KMS-11 (cell line): ENCODE results near the gene SIPA1.

ENCODE experiments used
- H2AFZ ChIP-seq: fragments of 200-600 bp; sonication (generic); 2 replicates; pipeline ENCODE4 v1.6.1; 2016; ENCODE audit warnings: antibody characterized with exemption, mixed run types, low read depth
- H3K27ac ChIP-seq: fragments of 200-600 bp; sonication (generic); 2 replicates; pipeline ENCODE4 v1.6.1; 2016; ENCODE audit warnings: mild to moderate bottlenecking, mixed run types
- H3K27me3 ChIP-seq: fragments of 200-600 bp; sonication (generic); 2 replicates; pipeline ENCODE4 v1.6.1; 2017; ENCODE audit warnings: mild to moderate bottlenecking, low read depth, mixed run types, moderate library complexity; ENCODE audit not compliant: insufficient read depth
- H3K36me3 ChIP-seq: fragments of 200-600 bp; sonication (generic); 2 replicates; pipeline ENCODE4 v1.6.1; 2017; ENCODE audit warnings: mild to moderate bottlenecking, mixed run types; ENCODE audit not compliant: insufficient read depth
- H3K4me1 ChIP-seq: fragments of 200-600 bp; sonication (generic); 2 replicates; pipeline ENCODE4 v1.6.1; 2016; ENCODE audit warnings: mild to moderate bottlenecking, low read depth, mixed run types; ENCODE audit not compliant: poor library complexity, severe bottlenecking
- H3K4me2 ChIP-seq: fragments of 200-600 bp; sonication (generic); 2 replicates; pipeline ENCODE4 v1.7.0; 2016; ENCODE audit warnings: mild to moderate bottlenecking, mixed run types
- H3K4me3 ChIP-seq: fragments of 200-600 bp; sonication (generic); IDR thresholded peaks from 2 replicates; pipeline ENCODE4 v1.6.1; 2017; ENCODE audit warnings: low read depth, low read length, mixed read lengths; ENCODE audit not compliant: insufficient read depth
- H3K79me2 ChIP-seq: fragments of 200-600 bp; sonication (generic); 2 replicates; pipeline ENCODE4 v1.6.1; 2016; ENCODE audit warnings: low read depth, mixed run types; ENCODE audit not compliant: insufficient read depth
- H3K9ac ChIP-seq: fragments of 200-600 bp; sonication (generic); 2 replicates; pipeline ENCODE4 v1.6.1; 2016; ENCODE audit warnings: mild to moderate bottlenecking, mixed run types
- H4K20me1 ChIP-seq: fragments of 200-600 bp; sonication (generic); 2 replicates; pipeline ENCODE4 v1.6.1; 2016; ENCODE audit warnings: mild to moderate bottlenecking, mixed run types; ENCODE audit not compliant: insufficient read depth
- CTCF ChIP-seq: fragments of 200-600 bp; sonication (generic); conservative IDR thresholded peaks from 2 replicates; pipeline ENCODE4 v1.6.1; 2017; ENCODE audit warnings: low read depth, mild to moderate bottlenecking, antibody characterized with exemption, low read length, moderate library complexity, mixed read lengths

The SIPA1 gene

GRCh38 chr11:65654375-65655349, 16.8 kb downstream of the SIPA1 start:
- Histone ChIP-seq H3K27me3 (no peaks in the 10 kb centered on the region), H2AFZ (no peak overlapping the region), H3K79me2 (no peaks in the 10 kb centered on the region), H3K4me3 (no peak overlapping the region), H3K4me2 (no peak overlapping the region), H3K36me3 (peaks cover 3% of the 10 kb centered on the region; the same call in 1 of the 2 replicates), H3K9ac (no peak overlapping the region), H4K20me1 (no peaks in the 10 kb centered on the region), H3K4me1 (peaks cover 19% of the 10 kb centered on the region), H3K27ac (no peak overlapping the region)
- no peak for TF ChIP-seq CTCF

GRCh38 chr11:65655570-65656332, 17.9 kb downstream of the SIPA1 start:
- no peak overlapping the region for H3K27ac ChIP-seq
- H3K9ac ChIP-seq = no peak overlapping the region
- H3K79me2 ChIP-seq = no peaks in the 10 kb centered on the region; the same call in 1 of the 2 replicates
- no peaks in the 10 kb centered on the region for H4K20me1 ChIP-seq
- no peak overlapping the region for H3K4me2 ChIP-seq
- H3K4me3 ChIP-seq = no peak overlapping the region
- TF ChIP-seq CTCF = no peak
- H3K4me1 ChIP-seq = peaks cover 19% of the 10 kb centered on the region
- peaks cover 3% of the 10 kb centered on the region; the same call in 1 of the 2 replicates for H3K36me3 ChIP-seq
- H3K27me3 ChIP-seq = no peaks in the 10 kb centered on the region
- no peak overlapping the region for H2AFZ ChIP-seq

- H2AFZ ChIP-seq = no peak overlapping the region
- no peaks in the 10 kb centered on the region for H3K27me3 ChIP-seq
- peaks cover 19% of the 10 kb centered on the region for H3K4me1 ChIP-seq
- no peak for TF ChIP-seq CTCF
- H3K9ac ChIP-seq = no peak overlapping the region
- H3K79me2 ChIP-seq = peaks cover 15% of the 10 kb centered on the region
- no peaks in the 10 kb centered on the region for H4K20me1 ChIP-seq
- peaks cover 3% of the 10 kb centered on the region; the same call in 1 of the 2 replicates for H3K36me3 ChIP-seq
- no peak overlapping the region for H3K4me2 ChIP-seq
- no peak overlapping the region for H3K4me3 ChIP-seq
- H3K27ac ChIP-seq = no peak overlapping the region
Observed at GRCh38 chr11:65657426-65657825, 19.5 kb downstream of the SIPA1 start.

GRCh38 chr11:65658174-65659021, 20.5 kb downstream of the SIPA1 start:
- Histone ChIP-seq H3K9ac (no peak overlapping the region), H3K27ac (no peak overlapping the region), H3K4me2 (no peak overlapping the region), H3K4me3 (no peak overlapping the region), H4K20me1 (no peaks in the 10 kb centered on the region), H2AFZ (no peak overlapping the region), H3K36me3 (peaks cover 3% of the 10 kb centered on the region; the same call in 1 of the 2 replicates), H3K4me1 (peaks cover 12% of the 10 kb centered on the region), H3K27me3 (no peaks in the 10 kb centered on the region), H3K79me2 (peaks cover 16% of the 10 kb centered on the region)
- no peak for TF ChIP-seq CTCF
